H1 (cell line): Measurements from ENCODE around the gene FNDC1. TPM values are rescaled to one million over a fixed set of nuclear protein-coding genes. Genes with fewer than 3 reads are reported as not detected.

ENCODE experiments used
- CTCF ChIA-PET: fragments of 300-600 bp; sonication (Branson Sonifier 250); formaldehyde crosslinking; loops from one replicate; lab custom pipeline; 2021; ENCODE audit not compliant: partially characterized antibody; lab: Charles Lee
- POLR2A ChIA-PET: fragments of 300-600 bp; sonication (Branson Sonifier 250); formaldehyde crosslinking; loops from one replicate; lab custom pipeline; 2021; ENCODE audit warnings: inconsistent platforms; ENCODE audit not compliant: partially characterized antibody; lab: Charles Lee
- DNase-seq, 2 experiments: peaks; one replicate each; pipeline versions ENCODE4 v3.0.0 to v3.0.0-alpha.2; 2010 to 2022; ENCODE audit warnings: low spot score in 2 of 2, low read depth in 1 of 2, mixed read lengths in 1 of 2
- FAIRE-seq: peaks from 2 replicates; lab custom pipeline; 2011; peaks lifted over from hg19 to GRCh38; lab: Jason Lieb, UNC
- H2AFZ ChIP-seq: 2 replicates; pipeline ENCODE4 v1.8.1; 2012; ENCODE audit warnings: low read length, inconsistent platforms
- H2AK5ac ChIP-seq: 2 replicates; pipeline ENCODE4 v1.6.1; 2013; ENCODE audit warnings: low read depth, low read length
- H2BK120ac ChIP-seq: replicated peaks from 2 replicates; pipeline ENCODE3; 2013; ENCODE audit warnings: low read depth, low read length, inconsistent platforms
- H2BK12ac ChIP-seq: 2 replicates; pipeline ENCODE4 v1.6.1; 2013; ENCODE audit warnings: low read depth, low read length
- H2BK15ac ChIP-seq: 2 replicates; pipeline ENCODE4 v1.6.1; 2013; ENCODE audit warnings: low read length
- H2BK20ac ChIP-seq: 2 replicates; pipeline ENCODE4 v1.6.1; 2013; ENCODE audit warnings: low read length
- H2BK5ac ChIP-seq: 2 replicates; pipeline ENCODE4 v1.6.1; 2013; ENCODE audit warnings: low read depth, low read length
- H3K14ac ChIP-seq: 2 replicates; pipeline ENCODE4 v1.6.1; 2013; ENCODE audit warnings: inconsistent platforms; ENCODE audit not compliant: insufficient read length
- H3K18ac ChIP-seq: 2 replicates; pipeline ENCODE4 v1.6.1; 2013; ENCODE audit warnings: low read length; ENCODE audit errors: extremely low read depth
- H3K23ac ChIP-seq: 2 replicates; pipeline ENCODE4 v1.6.1; 2013; ENCODE audit warnings: inconsistent platforms; ENCODE audit not compliant: insufficient read length
- H3K23me2 ChIP-seq: 2 replicates; pipeline ENCODE4 v1.6.1; 2013; ENCODE audit warnings: low read depth, low read length
- H3K27ac ChIP-seq: 2 replicates; pipeline ENCODE4 v1.6.1; 2011; ENCODE audit warnings: low read depth, low read length, inconsistent platforms
- H3K27me3 ChIP-seq, 4 experiments: replicated peaks in 1 of 4; 1 replicate in 1 of 4; 2 replicates in 3 of 4; pipeline versions ENCODE4 v1.6.1 to v1.8.1; 2011 to 2013; ENCODE audit warnings: low read length in 3 of 4, mild to moderate bottlenecking in 3 of 4, inconsistent platforms in 2 of 4, mixed read lengths in 2 of 4, moderate library complexity in 1 of 4; ENCODE audit not compliant: control insufficient read depth in 3 of 4, insufficient read depth in 3 of 4; ENCODE audit errors: extremely low read depth in 1 of 4
- H3K36me3 ChIP-seq, 4 experiments: 2 replicates each; pipeline versions ENCODE4 v1.6.1 to v1.8.1; 2011 to 2013; ENCODE audit warnings: mild to moderate bottlenecking in 4 of 4, low read length in 3 of 4, moderate library complexity in 2 of 4, control low read depth in 1 of 4, inconsistent platforms in 1 of 4; ENCODE audit not compliant: insufficient read depth in 4 of 4, control insufficient read depth in 2 of 4
- H3K4ac ChIP-seq: replicated peaks from 2 replicates; pipeline ENCODE3; 2013; ENCODE audit warnings: low read length, low read depth, mixed read lengths, inconsistent platforms; ENCODE audit not compliant: insufficient read length
- H3K4me1 ChIP-seq, 4 experiments: replicated peaks in 1 of 4; 1 replicate in 1 of 4; 2 replicates in 3 of 4; pipeline versions ENCODE4 v1.6.1 to v1.8.1; 2011 to 2013; ENCODE audit warnings: low read length in 3 of 4, inconsistent platforms in 2 of 4, mixed read lengths in 1 of 4; ENCODE audit not compliant: insufficient read depth in 4 of 4, control insufficient read depth in 3 of 4
- H3K4me2 ChIP-seq, 2 experiments: 2 replicates each; pipeline versions ENCODE4 v1.6.1 to v1.8.1; 2011 to 2013; ENCODE audit warnings: low read depth in 2 of 2, low read length in 2 of 2, control low read depth in 1 of 2, inconsistent platforms in 1 of 2, mild to moderate bottlenecking in 1 of 2; ENCODE audit not compliant: insufficient read depth in 1 of 2
- H3K4me3 ChIP-seq, 4 experiments: fragments of 200-600, 300-600 bp in 1 of 4; sonication (generic), shearing (Covaris generic), sonication (Bioruptor Twin) in 1 of 4; 2 replicates each; pipeline versions ENCODE4 v1.5.1 to v1.8.1; 2011 to 2016; ENCODE audit warnings: low read length in 4 of 4, low read depth in 3 of 4, control low read depth in 2 of 4, inconsistent platforms in 2 of 4, mild to moderate bottlenecking in 2 of 4, mixed read lengths in 1 of 4, moderate library complexity in 1 of 4; ENCODE audit not compliant: insufficient read depth in 2 of 4; ENCODE audit errors: extremely low read depth in 1 of 4
- H3K56ac ChIP-seq: replicated peaks from 2 replicates; pipeline ENCODE3; 2013; ENCODE audit warnings: low read depth, mild to moderate bottlenecking, mixed read lengths, low read length, inconsistent platforms; ENCODE audit not compliant: insufficient read length
- H3K79me1 ChIP-seq: 2 replicates; pipeline ENCODE4 v1.6.1; 2013; ENCODE audit warnings: low read depth, low read length, control low read depth
- H3K79me2 ChIP-seq, 2 experiments: 2 replicates each; pipeline versions ENCODE4 v1.6.1 to v1.8.1; 2012 to 2013; ENCODE audit warnings: low read length in 2 of 2, mild to moderate bottlenecking in 2 of 2, inconsistent platforms in 1 of 2; ENCODE audit not compliant: insufficient read depth in 2 of 2, control insufficient read depth in 1 of 2
- H3K9ac ChIP-seq, 4 experiments: replicated peaks in 1 of 4; 1 replicate in 1 of 4; 2 replicates in 3 of 4; pipeline versions ENCODE4 v1.6.1 to v1.8.1; 2011 to 2013; ENCODE audit warnings: low read depth in 3 of 4, low read length in 3 of 4, control low read depth in 2 of 4, mild to moderate bottlenecking in 2 of 4, moderate library complexity in 2 of 4, inconsistent platforms in 1 of 4; ENCODE audit errors: extremely low read depth in 1 of 4
- H3K9me3 ChIP-seq, 2 experiments: 2 replicates each; pipeline versions ENCODE4 v1.6.1 to v1.8.1; 2012 to 2013; ENCODE audit warnings: mild to moderate bottlenecking in 2 of 2, moderate library complexity in 2 of 2, control low read depth in 1 of 2, inconsistent platforms in 1 of 2, low read depth in 1 of 2, low read length in 1 of 2, mixed read lengths in 1 of 2; ENCODE audit not compliant: insufficient read depth in 2 of 2
- H4K20me1 ChIP-seq, 2 experiments: replicated peaks in 1 of 2; 2 replicates each; pipeline versions ENCODE3 to v1.8.1; 2011 to 2013; ENCODE audit warnings: inconsistent platforms in 2 of 2, low read length in 2 of 2, mild to moderate bottlenecking in 1 of 2; ENCODE audit not compliant: insufficient read depth in 2 of 2, control insufficient read depth in 1 of 2
- H4K5ac ChIP-seq: 2 replicates; pipeline ENCODE4 v1.6.1; 2013; ENCODE audit warnings: low read length, low read depth, mixed read lengths, inconsistent platforms; ENCODE audit not compliant: insufficient read length
- H4K8ac ChIP-seq: 2 replicates; pipeline ENCODE4 v1.8.0; 2013; ENCODE audit warnings: mild to moderate bottlenecking, moderate library complexity, low read length, inconsistent platforms; ENCODE audit not compliant: insufficient read depth; ENCODE audit errors: extremely low read depth
- H4K91ac ChIP-seq: replicated peaks from 2 replicates; pipeline ENCODE3; 2013; ENCODE audit warnings: low read length, mixed read lengths, inconsistent platforms; ENCODE audit not compliant: insufficient read length
- GTF2F1 ChIP-seq: IDR thresholded peaks from 2 replicates; pipeline ENCODE4 v1.6.1; 2012; ENCODE audit warnings: low read depth, low read length, improper control_type of control experiment, borderline replicate concordance
- HDAC2 ChIP-seq, 2 experiments: fragments of 300-600 bp in 1 of 2; sonication (generic) in 1 of 2; IDR thresholded peaks; 2 replicates each; pipeline ENCODE4 v1.6.1; 2011 to 2012; ENCODE audit warnings: low read depth in 2 of 2, low read length in 2 of 2, mild to moderate bottlenecking in 2 of 2, moderate library complexity in 2 of 2, borderline replicate concordance in 1 of 2, inconsistent platforms in 1 of 2
- POLR2A ChIP-seq, 2 experiments: IDR thresholded peaks; 1 replicate in 1 of 2; 2 replicates in 1 of 2; pipeline ENCODE4 v1.6.1; 2011; ENCODE audit warnings: low read depth in 2 of 2, low read length in 2 of 2, mild to moderate bottlenecking in 2 of 2; ENCODE audit errors: control extremely low read depth in 1 of 2
- WGBS, 2 experiments: shearing (Covaris generic) in 1 of 2; methylation state at CpG; one replicate each; pipeline versions ENCODE4 v1.1.6 to v1.1.7; 2013 to 2015; ENCODE audit warnings: low lambda C conversion rate in 2 of 2, mixed read lengths in 2 of 2, inconsistent platforms in 1 of 2, low coverage in 1 of 2, missing lambda C conversion rate in 1 of 2; ENCODE audit not compliant: insufficient replicate concordance in 2 of 2, insufficient coverage in 1 of 2, insufficient read length in 1 of 2; ENCODE audit errors: extremely low coverage in 1 of 2, missing lambda C conversion rate in 1 of 2; 5-methylcytosine and 5-hydroxymethylcytosine counted together
- polyA plus RNA-seq, 7 experiments: library from polyadenylated mRNA; depleted of rRNA in 3 of 7; stranded (reverse) in 5 of 7; unstranded in 2 of 7; fragments of >200 nt in 5 of 7; fragments of 200-250 nt in 2 of 7; gene quantifications; 1 replicate in 5 of 7; 2 replicates in 1 of 7; 4 replicates in 1 of 7; pipeline versions ENCODE4 v1.2.1 to v1.2.3, GENCODE V29; 2011 to 2013; ENCODE audit warnings: missing spikeins in 2 of 7, mixed read lengths in 2 of 7
- total RNA-seq: library from RNA; stranded (reverse); fragmentation: NEBNext Ultra II Directional; extraction: Animal tissue kit (Norgen Biotek cat#: 25700); gene quantifications from 2 replicates; pipeline ENCODE4 v1.2.1, GENCODE V29; 2021

The FNDC1 gene
- total and polyA plus RNA-seq, 2 of the 8 experiments (the other 6 are each of a cell fraction or from before 2014, with no cell fraction given): 0.06 to 0.30 TPM

DNA sequence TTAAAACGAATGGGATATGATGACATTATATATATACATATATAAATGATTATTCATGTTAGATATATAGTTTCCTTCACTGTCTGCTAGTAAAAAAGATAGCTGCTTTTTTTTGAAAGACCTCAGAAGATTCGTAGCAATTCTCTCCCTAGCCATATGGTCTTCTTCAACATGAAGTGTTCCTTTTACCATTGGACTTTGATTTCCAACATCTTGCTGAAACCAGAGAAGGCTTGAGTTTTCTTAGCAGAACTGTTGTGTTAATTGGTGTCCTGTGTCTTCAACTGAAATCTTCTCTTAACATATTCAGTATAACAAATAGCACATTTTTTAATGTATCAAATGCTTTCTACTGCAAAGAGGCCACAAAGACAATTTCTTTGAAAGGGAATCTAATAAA lies 55.3 kb downstream of the FNDC1 start:
- FAIRE-seq (no peak), DNase-seq (no peak)
- no peak overlapping the region for H3K4me3 ChIP-seq
- POLR2A ChIA-PET: no interaction called here
- H3K27me3 ChIP-seq: peaks cover 0 to 1% (median 0%) of the 10 kb centered on the region in 4 experiments; a peak in 1 of 7 replicates
- H2BK12ac ChIP-seq: no peak overlapping the region
- H4K91ac ChIP-seq: no peak overlapping the region
- H3K27ac ChIP-seq: no peak overlapping the region
- H3K23me2 ChIP-seq: no peaks in the 10 kb centered on the region
- H3K18ac ChIP-seq: no peak overlapping the region
- H2BK120ac ChIP-seq: no peak overlapping the region
- no peak for TF ChIP-seq HDAC2 (IDR thresholded peaks at IDR 0.05; ENCODE audit: borderline replicate concordance in 1 of 2, low read depth in 2 of 2, low read length in 2 of 2)
- TF ChIP-seq GTF2F1: no peak
- TF ChIP-seq POLR2A (IDR thresholded peaks at IDR 0.05; ENCODE audit: control extremely low read depth in 1 of 2, low read depth in 2 of 2, low read length in 2 of 2): no peak
- H2BK5ac ChIP-seq: no peak overlapping the region
- no peak overlapping the region for H2BK20ac ChIP-seq
- H3K4me2 ChIP-seq: no peak overlapping the region
- no peak overlapping the region for H4K5ac ChIP-seq
- H3K23ac ChIP-seq: no peak overlapping the region
- H3K36me3 ChIP-seq: no peaks in the 10 kb centered on the region
- H4K20me1 ChIP-seq: no peaks in the 10 kb centered on the region
- no peaks in the 10 kb centered on the region for H3K4me1 ChIP-seq
- no peak overlapping the region for H2AFZ ChIP-seq
- no peak overlapping the region for H3K56ac ChIP-seq
- H2AK5ac ChIP-seq: no peak overlapping the region
- CTCF ChIA-PET: no interaction called here
- no peak overlapping the region for H3K4ac ChIP-seq
- no peak overlapping the region for H2BK15ac ChIP-seq
- no peak overlapping the region for H3K9ac ChIP-seq
- WGBS, 2 experiments: 43% methylated on average over 2 of the region's 2 CpGs; no CpG with 5 or more reads in 1 of the 2 experiments
- no peak overlapping the region for H3K14ac ChIP-seq
- no peak overlapping the region for H4K8ac ChIP-seq
- no peaks in the 10 kb centered on the region for H3K79me2 ChIP-seq
- H3K79me1 ChIP-seq: no peaks in the 10 kb centered on the region
- peaks cover 22 to 55% of the 10 kb centered on the region in 2 experiments; a peak in 3 of 4 replicates for H3K9me3 ChIP-seq
